ENCODE data around the gene EGF.
"Not testable (repeated sequence)": the region's sequence is repeated elsewhere in the genome, so short reads cannot be mapped to it uniquely, and the experiment has no call there.

DNA sequence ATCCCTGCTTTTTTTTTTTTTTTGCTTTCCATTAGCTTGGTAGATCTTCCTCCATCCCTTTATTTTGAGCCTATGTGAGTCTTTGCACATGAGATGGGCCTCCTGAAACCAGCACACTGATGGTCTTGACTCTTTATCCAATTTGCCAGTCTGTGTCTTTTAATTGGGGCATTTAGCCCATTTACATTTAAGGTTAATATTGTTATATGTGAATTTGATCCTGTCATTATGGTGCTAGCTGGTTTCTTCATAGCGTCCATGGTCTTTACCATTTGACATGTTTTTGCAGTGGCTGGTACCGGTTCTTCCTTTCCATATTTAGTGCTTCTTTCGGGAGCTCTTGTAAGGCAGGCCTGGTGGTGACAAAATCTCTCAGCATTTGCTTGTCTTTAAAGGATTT, 24.7 kb downstream of the EGF start:
- not testable (repeated sequence) for TF ChIP-seq TOX (CRISPR knock-in tag; IDR thresholded peaks at IDR 0.05; ENCODE audit: borderline replicate concordance); ZFP3 (CRISPR knock-in tag; IDR thresholded peaks at IDR 0.05); ZNF565 (CRISPR knock-in tag; conservative IDR thresholded peaks at IDR 0.05; ENCODE audit: low read depth); ARNTL (CRISPR knock-in tag; IDR thresholded peaks at IDR 0.05; ENCODE audit: borderline replicate concordance, low read depth); OSR1 (CRISPR knock-in tag; IDR thresholded peaks at IDR 0.05); ZC3H10 (CRISPR knock-in tag; IDR thresholded peaks at IDR 0.05); TCF4 (CRISPR knock-in tag; IDR thresholded peaks at IDR 0.05; ENCODE audit: borderline replicate concordance)
- TF ChIP-seq, protein P1, sequence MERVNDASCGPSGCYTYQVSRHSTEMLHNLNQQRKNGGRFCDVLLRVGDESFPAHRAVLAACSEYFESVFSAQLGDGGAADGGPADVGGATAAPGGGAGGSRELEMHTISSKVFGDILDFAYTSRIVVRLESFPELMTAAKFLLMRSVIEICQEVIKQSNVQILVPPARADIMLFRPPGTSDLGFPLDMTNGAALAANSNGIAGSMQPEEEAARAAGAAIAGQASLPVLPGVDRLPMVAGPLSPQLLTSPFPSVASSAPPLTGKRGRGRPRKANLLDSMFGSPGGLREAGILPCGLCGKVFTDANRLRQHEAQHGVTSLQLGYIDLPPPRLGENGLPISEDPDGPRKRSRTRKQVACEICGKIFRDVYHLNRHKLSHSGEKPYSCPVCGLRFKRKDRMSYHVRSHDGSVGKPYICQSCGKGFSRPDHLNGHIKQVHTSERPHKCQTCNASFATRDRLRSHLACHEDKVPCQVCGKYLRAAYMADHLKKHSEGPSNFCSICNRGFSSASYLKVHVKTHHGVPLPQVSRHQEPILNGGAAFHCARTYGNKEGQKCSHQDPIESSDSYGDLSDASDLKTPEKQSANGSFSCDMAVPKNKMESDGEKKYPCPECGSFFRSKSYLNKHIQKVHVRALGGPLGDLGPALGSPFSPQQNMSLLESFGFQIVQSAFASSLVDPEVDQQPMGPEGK (CRISPR knock-in tag; IDR thresholded peaks at IDR 0.05; ENCODE audit: borderline replicate concordance): not testable (repeated sequence)
- TF ChIP-seq, protein P2, sequence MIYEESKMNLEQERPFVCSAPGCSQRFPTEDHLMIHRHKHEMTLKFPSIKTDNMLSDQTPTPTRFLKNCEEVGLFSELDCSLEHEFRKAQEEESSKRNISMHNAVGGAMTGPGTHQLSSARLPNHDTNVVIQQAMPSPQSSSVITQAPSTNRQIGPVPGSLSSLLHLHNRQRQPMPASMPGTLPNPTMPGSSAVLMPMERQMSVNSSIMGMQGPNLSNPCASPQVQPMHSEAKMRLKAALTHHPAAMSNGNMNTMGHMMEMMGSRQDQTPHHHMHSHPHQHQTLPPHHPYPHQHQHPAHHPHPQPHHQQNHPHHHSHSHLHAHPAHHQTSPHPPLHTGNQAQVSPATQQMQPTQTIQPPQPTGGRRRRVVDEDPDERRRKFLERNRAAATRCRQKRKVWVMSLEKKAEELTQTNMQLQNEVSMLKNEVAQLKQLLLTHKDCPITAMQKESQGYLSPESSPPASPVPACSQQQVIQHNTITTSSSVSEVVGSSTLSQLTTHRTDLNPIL (CRISPR knock-in tag; IDR thresholded peaks at IDR 0.05; ENCODE audit: low read depth): not testable (repeated sequence)

Data from SK-N-SH treated with all-trans-retinoic acid at 6 μM for 48 hours (cell line).